Skeletal muscle tissue (tissue), 4 donors: ENCODE measurements around the gene LARP7. TPM values are rescaled to one million over a fixed set of nuclear protein-coding genes. Genes with fewer than 3 reads are reported as not detected.
"Not testable (repeated sequence)": the region's sequence is repeated elsewhere in the genome, so short reads cannot be mapped to it uniquely, and the experiment has no call there.

Experiments used
- H3K27ac ChIP-seq: one replicate; pipeline ENCODE4 v1.7.0; 2013; ENCODE audit warnings: mild to moderate bottlenecking, low read depth, low read length, inconsistent platforms
- H3K27me3 ChIP-seq, 3 donors: one replicate each; pipeline ENCODE4 v1.7.0; 2013; ENCODE audit warnings: low read length in 3 of 3; ENCODE audit not compliant: control insufficient read depth in 3 of 3, insufficient read depth in 3 of 3
- H3K36me3 ChIP-seq, 3 donors: one replicate each; pipeline ENCODE4 v1.7.0; 2013; ENCODE audit warnings: low read length in 3 of 3; ENCODE audit not compliant: control insufficient read depth in 3 of 3, insufficient read depth in 3 of 3
- H3K4me1 ChIP-seq, 3 donors: one replicate each; pipeline ENCODE4 v1.7.0; 2013; ENCODE audit warnings: low read length in 3 of 3, mild to moderate bottlenecking in 3 of 3; ENCODE audit not compliant: control insufficient read depth in 3 of 3, insufficient read depth in 3 of 3
- H3K4me3 ChIP-seq, 3 donors: one replicate each; pipeline ENCODE4 v1.7.0; 2013; ENCODE audit warnings: low read length in 3 of 3
- H3K9ac ChIP-seq, 3 donors: one replicate each; pipeline ENCODE4 v1.7.0; 2013; ENCODE audit warnings: low read length in 3 of 3, mild to moderate bottlenecking in 3 of 3, moderate library complexity in 2 of 3, low read depth in 1 of 3
- H3K9me3 ChIP-seq, 3 donors: one replicate each; pipeline ENCODE4 v1.7.0; 2013; ENCODE audit warnings: low read length in 3 of 3; ENCODE audit not compliant: control insufficient read depth in 3 of 3
- total RNA-seq: library from RNA; depleted of rRNA; stranded (reverse); fragments of >200 nt; gene quantifications from one replicate; pipeline ENCODE4 v1.2.3, GENCODE V29; 2014
- donor health status: Osteomylitis.

The LARP7 gene
- total RNA-seq, 1 donor from 2014 or later: 16.7 TPM

DNA sequence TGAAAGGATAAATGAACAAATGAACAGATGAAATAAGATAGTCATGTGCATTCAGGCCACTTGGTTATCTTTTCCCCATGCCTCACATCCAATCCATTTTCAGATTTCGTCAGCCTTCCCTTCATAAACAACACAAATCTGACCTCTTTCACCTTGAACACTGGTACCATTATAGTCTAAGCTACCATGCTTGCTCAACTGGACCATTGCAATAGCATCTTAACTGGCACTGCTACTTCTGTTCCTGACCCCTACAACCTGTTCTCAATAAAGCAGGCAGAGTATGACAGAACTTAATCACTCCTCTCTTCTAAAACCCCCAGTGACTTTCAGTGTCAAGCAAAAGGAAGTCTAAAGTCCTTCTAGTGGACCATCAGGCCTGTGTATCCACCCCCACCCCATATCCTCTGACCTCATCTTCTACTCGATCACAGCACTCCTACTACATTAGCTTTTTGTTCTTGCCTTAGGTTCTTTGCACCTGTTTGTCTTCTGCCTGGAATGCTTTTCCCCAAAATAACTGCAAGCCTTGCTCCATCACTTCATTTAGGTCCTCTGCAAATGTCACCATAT, 40.7 kb downstream of the LARP7 start:
- no peaks in the 10 kb centered on the region for H3K9me3 ChIP-seq
- no peak overlapping the region for H3K9ac ChIP-seq
- H3K36me3 ChIP-seq: no peaks in the 10 kb centered on the region
- no peaks in the 10 kb centered on the region for H3K27me3 ChIP-seq
- H3K27ac ChIP-seq: no peak overlapping the region
- H3K4me3 ChIP-seq: no peak overlapping the region
- peaks cover 3 to 12% (median 10%) of the 10 kb centered on the region in 3 donors for H3K4me1 ChIP-seq

GRCh38 chr4:112680996-112681395, 44.1 kb downstream of the LARP7 start:
- Histone ChIP-seq H3K36me3 (no peaks in the 10 kb centered on the region), H3K4me1 (peaks cover 0 to 6% (median 3%) of the 10 kb centered on the region in 3 donors), H3K9me3 (no peaks in the 10 kb centered on the region), H3K4me3 (no peak overlapping the region), H3K27ac (no peak overlapping the region), H3K9ac (no peak overlapping the region), H3K27me3 (no peaks in the 10 kb centered on the region)

- no peaks in the 10 kb centered on the region for H3K36me3 ChIP-seq
- H3K9me3 ChIP-seq: no peaks in the 10 kb centered on the region
- no peak overlapping the region for H3K27ac ChIP-seq
These were observed 56.6 kb downstream of the LARP7 start for GRCh38 chr4:112693507-112693906.

DNA sequence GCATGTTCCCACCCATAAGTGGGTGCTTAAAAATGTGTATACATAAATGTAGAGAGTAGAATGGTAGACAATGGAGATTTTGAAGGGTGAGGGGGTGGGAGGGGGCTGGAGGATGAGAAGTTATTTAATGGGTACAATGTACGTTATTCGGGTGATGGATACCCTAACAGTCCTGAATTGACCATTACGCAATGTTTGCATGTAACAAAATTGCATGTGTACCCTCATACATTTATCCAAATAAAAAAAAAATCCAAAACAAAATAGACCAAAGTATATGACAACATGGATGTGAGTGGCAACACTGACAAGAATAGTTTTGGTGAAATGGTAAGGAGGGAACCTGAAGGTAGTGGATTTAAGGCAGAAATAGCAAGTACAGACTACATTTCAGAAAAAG, 63.7 kb downstream of the LARP7 start:
- H3K9ac ChIP-seq: no peak overlapping the region
- no peaks in the 10 kb centered on the region for H3K36me3 ChIP-seq
- H3K4me3 ChIP-seq: no peak overlapping the region
- peaks cover 0 to 4% (median 0%) of the 10 kb centered on the region in 3 donors for H3K27me3 ChIP-seq
- no peak overlapping the region for H3K27ac ChIP-seq
- H3K4me1 ChIP-seq: peaks cover 2 to 7% (median 2%) of the 10 kb centered on the region in 3 donors
- H3K9me3 ChIP-seq: no peaks in the 10 kb centered on the region

More at GRCh38 chr4:112693507-112693906, 56.6 kb downstream of the LARP7 start:
- Histone ChIP-seq H3K4me1 (no peaks in the 10 kb centered on the region), H3K27me3 (no peaks in the 10 kb centered on the region), H3K9ac (no peak overlapping the region), H3K4me3 (no peak overlapping the region)

GRCh38 chr4:112702892-112703291, 65.9 kb downstream of the LARP7 start:
- Histone ChIP-seq H3K27me3 (peaks cover 0 to 4% (median 0%) of the 10 kb centered on the region in 3 donors), H3K4me1 (peaks cover 4 to 11% (median 6%) of the 10 kb centered on the region in 3 donors), H3K9me3 (no peaks in the 10 kb centered on the region), H3K9ac (no peak overlapping the region), H3K36me3 (no peaks in the 10 kb centered on the region), H3K27ac (no peak overlapping the region), H3K4me3 (no peak overlapping the region)

DNA sequence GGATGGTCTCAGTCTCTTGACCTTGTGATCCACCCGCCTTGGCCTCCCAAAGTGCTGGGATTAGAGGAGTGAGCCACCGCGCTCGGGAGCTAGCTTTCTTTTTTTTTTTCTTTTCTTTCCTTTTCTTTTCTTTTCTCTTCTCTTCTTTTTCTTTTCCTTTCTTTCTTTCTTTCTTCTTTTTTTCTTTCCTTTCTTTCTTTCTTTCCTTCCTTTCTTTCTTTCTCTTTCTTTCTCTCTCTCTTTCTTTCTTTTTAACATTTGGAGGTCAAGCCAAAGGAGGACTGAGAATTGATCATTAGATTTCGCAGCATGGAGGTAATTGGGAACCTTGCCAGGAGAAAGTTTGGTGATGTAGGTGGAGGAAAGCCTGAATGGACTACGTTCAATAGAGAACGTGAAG, 67.4 kb downstream of the LARP7 start:
- H3K9me3 ChIP-seq: no peaks in the 10 kb centered on the region
- no peak overlapping the region for H3K9ac ChIP-seq
- no peak overlapping the region for H3K4me3 ChIP-seq
- H3K36me3 ChIP-seq: no peaks in the 10 kb centered on the region
- peaks cover 4 to 11% (median 6%) of the 10 kb centered on the region in 3 donors for H3K4me1 ChIP-seq
- peaks cover 0 to 4% (median 0%) of the 10 kb centered on the region in 3 donors for H3K27me3 ChIP-seq
- no peak overlapping the region for H3K27ac ChIP-seq

- H3K4me3 ChIP-seq: peak overlapping the region; percentile 62 to 76 (median 65)
- no peak overlapping the region for H3K27ac ChIP-seq
- peak overlapping the region in 2 of 3 donors; percentile 60 to 74 for H3K9ac ChIP-seq
- H3K36me3 ChIP-seq: no peaks in the 10 kb centered on the region
- peaks cover 0 to 4% (median 0%) of the 10 kb centered on the region in 3 donors for H3K27me3 ChIP-seq
- H3K4me1 ChIP-seq: peaks cover 4 to 11% (median 6%) of the 10 kb centered on the region in 3 donors
- no peaks in the 10 kb centered on the region for H3K9me3 ChIP-seq
These were observed 68.3 kb downstream of the LARP7 start for GRCh38 chr4:112704991-112705845.

DNA sequence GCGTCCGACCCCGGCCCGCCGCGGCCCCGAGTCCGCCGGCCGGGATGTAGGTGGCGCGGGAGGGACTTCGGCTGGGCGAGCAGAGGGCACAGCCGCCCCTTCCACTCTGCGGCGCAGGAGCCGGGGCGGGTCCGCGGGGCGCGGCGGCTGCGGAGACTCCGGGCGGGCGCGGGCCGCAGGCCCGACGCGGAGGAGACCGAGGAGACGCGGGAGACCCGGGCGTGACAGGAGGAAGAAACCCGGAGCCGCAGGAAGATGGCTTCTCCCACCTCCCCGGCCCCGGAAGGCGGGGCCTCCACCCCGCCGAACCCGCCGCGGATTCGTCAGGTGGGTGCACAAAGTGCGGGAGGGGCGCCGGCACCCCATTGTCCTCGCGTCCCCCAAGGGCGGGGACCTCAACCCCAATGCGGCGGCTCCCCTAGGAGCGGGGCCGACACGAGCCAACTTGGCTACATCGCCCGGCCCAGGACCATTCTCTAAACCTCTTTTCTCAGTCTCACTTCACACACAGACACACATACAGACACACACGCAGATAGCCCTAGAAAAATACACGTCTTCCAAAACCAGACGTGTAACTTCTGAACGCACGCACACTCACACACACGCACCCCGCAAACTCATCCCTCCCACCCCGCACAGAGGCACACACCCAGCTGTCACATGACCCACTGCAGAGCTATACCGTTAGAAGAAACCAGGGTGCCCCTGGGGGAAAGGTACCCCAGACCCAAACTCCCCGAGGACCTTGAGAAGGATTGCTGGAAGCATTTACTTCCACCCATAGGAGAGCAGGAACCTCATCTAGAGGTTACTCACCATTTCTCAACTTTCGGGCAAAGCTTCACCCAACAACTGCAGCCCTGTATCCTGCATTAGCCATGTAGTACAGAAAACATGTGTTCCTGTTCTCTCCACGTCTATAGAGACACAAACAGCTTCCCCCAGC, 69.2 kb downstream of the LARP7 start:
- peak overlapping the region; percentile 69 to 88 (median 85) for H3K9ac ChIP-seq
- not testable (repeated sequence) for H3K27me3 ChIP-seq, H3K36me3 ChIP-seq, H3K9me3 ChIP-seq
- peak overlapping the region; percentile 52 for H3K27ac ChIP-seq
- H3K4me3 ChIP-seq: peak overlapping the region; percentile 78 to 85 (median 79)
- peaks cover 4 to 11% (median 6%) of the 10 kb centered on the region in 3 donors for H3K4me1 ChIP-seq

DNA sequence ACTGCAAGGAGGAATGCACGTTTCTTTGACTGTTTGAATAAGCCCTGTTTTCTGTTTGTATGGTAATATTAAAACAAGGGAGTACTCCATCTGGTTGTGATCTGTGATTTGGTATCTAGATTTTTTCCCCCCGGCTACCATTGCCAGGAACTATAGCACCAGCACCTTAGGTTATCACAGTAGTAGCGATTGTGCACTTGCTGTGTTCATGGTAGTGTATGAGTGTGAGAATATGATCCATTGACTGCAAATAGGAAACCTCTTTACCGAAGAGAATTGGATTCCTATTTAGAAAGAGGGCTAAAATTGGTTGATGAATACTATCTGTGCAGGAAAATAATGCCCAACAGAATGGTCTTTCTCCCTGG, 69.9 kb downstream of the LARP7 start:
- Histone ChIP-seq H3K4me3 (peak overlapping the region; percentile 78 to 85 (median 79)), H3K9me3 (no peaks in the 10 kb centered on the region), H3K9ac (peak overlapping the region; percentile 69 to 88 (median 85)), H3K36me3 (no peaks in the 10 kb centered on the region), H3K27ac (no peak overlapping the region), H3K4me1 (peaks cover 4 to 11% (median 6%) of the 10 kb centered on the region in 3 donors), H3K27me3 (peaks cover 0 to 4% (median 0%) of the 10 kb centered on the region in 3 donors)
